HUES64 (cell line): ENCODE results near the gene ARSG.
"Not testable (repeated sequence)": the region's sequence is repeated elsewhere in the genome, so short reads cannot be mapped to it uniquely, and the experiment has no call there.

Source experiments
- H3K27ac ChIP-seq: 2 replicates; pipeline ENCODE4 v1.7.0; 2013; ENCODE audit warnings: low read depth, low read length, inconsistent platforms
- H3K27me3 ChIP-seq: 2 replicates; pipeline ENCODE4 v1.6.1; 2013; ENCODE audit warnings: mild to moderate bottlenecking, low read length; ENCODE audit not compliant: insufficient read depth
- H3K36me3 ChIP-seq: 2 replicates; pipeline ENCODE4 v1.6.1; 2013; ENCODE audit warnings: mild to moderate bottlenecking, low read length; ENCODE audit not compliant: insufficient read depth
- H3K4me1 ChIP-seq: 2 replicates; pipeline ENCODE4 v1.6.1; 2013; ENCODE audit warnings: mild to moderate bottlenecking, low read length, moderate library complexity; ENCODE audit not compliant: insufficient read depth
- H3K4me3 ChIP-seq: 2 replicates; pipeline ENCODE4 v1.5.1; 2013; ENCODE audit warnings: mild to moderate bottlenecking, low read length, moderate library complexity
- H3K9ac ChIP-seq: 2 replicates; pipeline ENCODE4 v1.6.1; 2013; ENCODE audit warnings: mild to moderate bottlenecking, low read depth, low read length
- H3K9me3 ChIP-seq: 2 replicates; pipeline ENCODE4 v1.6.1; 2013; ENCODE audit warnings: low read depth, low read length; ENCODE audit not compliant: insufficient read depth
- WGBS: fragments of 150-250, 120-280 bp; methylation state at CpG from one replicate; pipeline ENCODE4 v1.1.7; 2013; ENCODE audit warnings: missing lambda C conversion rate; 5-methylcytosine and 5-hydroxymethylcytosine counted together

ARSG gene

DNA sequence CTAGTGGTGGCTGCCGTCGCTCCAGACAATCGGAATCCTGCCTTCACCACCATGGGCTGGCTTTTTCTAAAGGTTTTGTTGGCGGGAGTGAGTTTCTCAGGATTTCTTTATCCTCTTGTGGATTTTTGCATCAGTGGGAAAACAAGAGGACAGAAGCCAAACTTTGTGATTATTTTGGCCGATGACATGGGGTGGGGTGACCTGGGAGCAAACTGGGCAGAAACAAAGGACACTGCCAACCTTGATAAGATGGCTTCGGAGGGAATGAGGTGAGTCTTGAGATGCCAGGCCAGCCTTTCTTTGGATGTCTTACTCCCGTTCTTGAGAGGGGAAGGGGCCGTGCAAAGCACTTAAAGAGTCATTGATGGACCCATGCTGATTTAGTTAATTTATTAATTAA is 16.1 kb downstream of the ARSG start:
- H3K9me3 ChIP-seq, result no peaks in the 10 kb centered on the region
- WGBS, result 96% methylated on average over 8 of the region's 8 CpGs
- no peaks in the 10 kb centered on the region for H3K27me3 ChIP-seq
- H3K27ac ChIP-seq, result no peak overlapping the region
- no peak overlapping the region for H3K9ac ChIP-seq
- peaks cover 4% of the 10 kb centered on the region for H3K4me1 ChIP-seq
- H3K36me3 ChIP-seq, result peaks cover 7% of the 10 kb centered on the region; the same call in 1 of the 2 replicates
- H3K4me3 ChIP-seq, result no peak overlapping the region

DNA sequence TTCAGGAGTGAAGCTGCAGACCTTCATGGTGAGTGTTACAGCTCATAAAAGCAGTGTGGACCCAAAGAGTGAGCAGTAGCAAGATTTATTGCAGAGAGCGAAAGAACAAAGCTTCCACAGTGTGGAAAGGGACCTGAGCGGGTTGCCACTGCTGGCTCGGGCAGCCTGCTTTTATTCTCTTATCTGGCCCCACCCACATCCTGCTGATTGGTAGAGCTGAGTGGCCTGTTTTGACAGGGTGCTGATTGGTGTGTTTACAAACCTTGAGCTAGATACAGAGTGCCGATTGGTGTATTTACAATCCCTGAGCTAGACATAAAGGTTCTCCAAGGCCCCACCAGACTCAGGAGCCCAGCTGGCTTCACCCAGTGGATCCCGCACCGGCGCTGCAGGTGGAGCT is 17.2 kb downstream of the ARSG start:
- WGBS, result 82% methylated on average over 4 of the region's 7 CpGs
- not testable (repeated sequence) for H3K9me3 ChIP-seq, H3K9ac ChIP-seq, H3K4me1 ChIP-seq, H3K36me3 ChIP-seq, H3K27ac ChIP-seq, H3K27me3 ChIP-seq, H3K4me3 ChIP-seq

DNA sequence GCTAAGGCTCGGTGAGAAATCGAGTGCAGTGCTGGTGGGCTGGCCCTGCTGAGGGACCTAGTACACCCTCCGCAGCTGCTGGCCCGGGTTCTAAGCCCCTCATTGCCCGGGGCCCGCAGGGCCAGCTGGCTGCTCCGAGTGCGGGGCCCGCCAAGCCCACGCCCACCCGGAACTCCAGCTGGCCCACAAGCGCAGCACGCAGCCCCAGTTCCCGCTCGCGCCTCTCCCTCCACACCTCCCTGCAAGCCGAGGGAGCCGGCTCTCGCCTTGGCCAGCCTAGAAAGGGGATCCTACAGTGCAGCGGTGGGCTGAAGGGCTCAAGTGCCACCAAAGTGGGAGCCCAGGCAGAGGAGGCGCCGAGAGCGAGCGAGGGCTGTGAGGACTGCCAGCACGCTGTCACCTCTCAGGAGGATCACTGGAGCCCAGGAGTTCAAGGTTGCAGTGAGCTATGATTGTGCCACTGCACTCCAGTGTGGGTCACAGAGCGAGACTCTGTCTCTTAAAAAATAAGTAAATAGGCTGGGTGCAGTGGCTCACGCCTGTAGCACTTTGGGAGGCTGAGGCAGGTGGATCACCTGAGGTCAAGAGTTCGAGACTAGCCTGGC is 17.9 kb downstream of the ARSG start:
- not testable (repeated sequence) for H3K36me3 ChIP-seq, H3K4me3 ChIP-seq, H3K9me3 ChIP-seq, H3K4me1 ChIP-seq, H3K27me3 ChIP-seq, H3K27ac ChIP-seq, H3K9ac ChIP-seq
- 95% methylated on average over 28 of the region's 28 CpGs for WGBS

DNA sequence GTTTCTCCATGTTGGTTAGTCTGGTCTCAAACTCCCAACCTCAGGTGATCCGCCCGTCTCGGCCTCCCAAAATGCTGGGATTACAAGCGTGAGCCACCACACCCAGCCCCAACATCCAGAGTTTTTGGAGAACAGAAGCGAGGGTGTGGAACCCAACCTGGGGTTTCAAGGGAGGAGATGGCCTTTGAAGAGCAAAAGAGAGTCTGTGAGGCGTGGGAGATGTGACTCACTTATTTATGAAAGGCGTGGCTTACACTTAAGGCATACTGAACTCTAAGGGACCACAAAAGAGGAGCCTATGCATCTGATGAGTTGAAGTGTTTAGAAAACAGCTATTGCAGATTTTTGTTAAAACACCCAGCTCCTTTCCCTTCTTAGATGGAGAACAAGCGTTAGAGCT is 18.9 kb downstream of the ARSG start:
- Histone ChIP-seq H3K27ac (no peak overlapping the region), H3K9ac (no peak overlapping the region), H3K36me3 (peaks cover 7% of the 10 kb centered on the region; the same call in 1 of the 2 replicates), H3K4me3 (no peak overlapping the region), H3K27me3 (no peaks in the 10 kb centered on the region), H3K9me3 (no peaks in the 10 kb centered on the region), H3K4me1 (no peaks in the 10 kb centered on the region)
- WGBS, result 92% methylated on average over 8 of the region's 8 CpGs

DNA sequence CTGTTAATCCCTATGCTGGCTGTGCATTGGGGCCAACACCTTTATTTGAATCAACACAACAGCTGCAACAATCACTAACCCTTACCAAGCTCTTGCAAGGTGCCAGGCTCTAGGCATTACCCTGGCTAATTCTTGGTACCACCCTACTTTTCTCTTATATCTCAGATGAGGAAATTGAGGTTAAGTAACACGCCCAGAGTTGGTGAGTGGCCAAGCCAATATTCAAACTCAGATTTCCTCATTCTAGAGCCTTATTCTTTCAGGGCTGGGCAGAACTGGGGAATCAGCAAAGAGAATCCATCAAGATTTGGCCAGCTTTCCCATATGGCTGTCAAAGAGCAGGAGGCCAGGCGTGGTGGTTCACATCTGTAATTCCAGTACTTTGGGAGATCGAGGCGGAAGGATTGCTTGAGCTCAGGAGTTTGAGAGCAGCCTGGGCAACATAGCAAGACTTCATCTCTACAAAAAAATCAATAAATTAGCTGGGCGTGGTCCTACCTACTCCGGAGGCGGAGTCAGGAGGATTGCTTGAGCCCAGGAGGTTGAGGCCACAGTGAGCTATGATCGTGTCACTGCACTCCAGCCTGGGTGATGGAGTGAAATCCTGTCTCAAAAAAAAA is 23.7 kb downstream of the ARSG start:
- no peaks in the 10 kb centered on the region for H3K27me3 ChIP-seq
- no peaks in the 10 kb centered on the region for H3K9me3 ChIP-seq
- no peaks in the 10 kb centered on the region for H3K36me3 ChIP-seq
- no peak overlapping the region for H3K27ac ChIP-seq
- 92% methylated on average over 8 of the region's 8 CpGs for WGBS
- no peak overlapping the region for H3K9ac ChIP-seq
- peaks cover 7% of the 10 kb centered on the region; the same call in 1 of the 2 replicates for H3K4me1 ChIP-seq
- no peak overlapping the region for H3K4me3 ChIP-seq

DNA sequence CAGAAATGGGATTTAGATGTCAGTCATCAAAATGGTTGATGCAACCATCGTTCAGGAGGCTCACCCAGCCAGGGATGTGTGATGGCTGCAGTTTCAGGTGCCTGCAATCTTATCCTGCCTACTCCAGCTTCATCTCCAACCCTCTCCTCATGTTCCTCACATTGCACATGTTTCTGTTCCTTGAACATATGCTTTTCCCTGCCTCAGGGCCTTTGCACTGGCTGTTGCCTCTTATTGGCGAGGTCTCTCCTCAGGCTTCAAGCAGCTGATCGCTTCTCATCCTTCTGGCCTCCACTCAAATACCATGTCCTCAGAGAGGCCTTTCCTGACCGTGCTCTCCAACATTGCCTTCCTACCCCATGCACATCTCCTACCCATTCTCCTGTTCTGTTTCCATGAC is 24.6 kb downstream of the ARSG start:
- 91% methylated on average over 4 of the region's 4 CpGs for WGBS
- Histone ChIP-seq H3K9ac (no peak overlapping the region), H3K27me3 (no peaks in the 10 kb centered on the region), H3K4me1 (peaks cover 11% of the 10 kb centered on the region; the same call in 1 of the 2 replicates), H3K9me3 (no peaks in the 10 kb centered on the region), H3K36me3 (no peaks in the 10 kb centered on the region), H3K4me3 (no peak overlapping the region), H3K27ac (no peak overlapping the region)

DNA sequence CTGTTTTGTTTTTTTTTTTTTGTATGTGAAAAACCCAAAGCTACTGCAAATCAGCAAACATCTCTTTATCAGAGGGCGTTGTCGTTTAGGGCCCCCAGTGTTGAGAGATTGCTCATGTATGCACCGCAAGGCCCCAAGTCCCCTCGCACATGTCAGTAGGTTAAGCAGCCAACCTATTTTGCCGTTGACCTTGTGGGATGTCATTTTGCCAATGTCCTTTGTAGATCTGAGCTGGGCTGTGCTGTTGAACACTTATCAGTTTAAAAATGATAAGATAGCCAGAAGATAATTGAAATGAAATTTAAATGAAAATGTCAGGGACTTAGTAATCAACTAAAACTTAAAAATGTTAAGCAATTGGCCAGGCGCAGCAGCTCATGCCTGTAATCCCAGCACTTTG is 26.2 kb downstream of the ARSG start:
- 95% methylated on average over 6 of the region's 6 CpGs for WGBS
- Histone ChIP-seq H3K27ac (no peak overlapping the region), H3K9ac (no peak overlapping the region), H3K36me3 (no peaks in the 10 kb centered on the region), H3K9me3 (no peaks in the 10 kb centered on the region), H3K4me1 (peaks cover 13% of the 10 kb centered on the region; the same call in 1 of the 2 replicates), H3K4me3 (no peak overlapping the region), H3K27me3 (no peaks in the 10 kb centered on the region)

DNA sequence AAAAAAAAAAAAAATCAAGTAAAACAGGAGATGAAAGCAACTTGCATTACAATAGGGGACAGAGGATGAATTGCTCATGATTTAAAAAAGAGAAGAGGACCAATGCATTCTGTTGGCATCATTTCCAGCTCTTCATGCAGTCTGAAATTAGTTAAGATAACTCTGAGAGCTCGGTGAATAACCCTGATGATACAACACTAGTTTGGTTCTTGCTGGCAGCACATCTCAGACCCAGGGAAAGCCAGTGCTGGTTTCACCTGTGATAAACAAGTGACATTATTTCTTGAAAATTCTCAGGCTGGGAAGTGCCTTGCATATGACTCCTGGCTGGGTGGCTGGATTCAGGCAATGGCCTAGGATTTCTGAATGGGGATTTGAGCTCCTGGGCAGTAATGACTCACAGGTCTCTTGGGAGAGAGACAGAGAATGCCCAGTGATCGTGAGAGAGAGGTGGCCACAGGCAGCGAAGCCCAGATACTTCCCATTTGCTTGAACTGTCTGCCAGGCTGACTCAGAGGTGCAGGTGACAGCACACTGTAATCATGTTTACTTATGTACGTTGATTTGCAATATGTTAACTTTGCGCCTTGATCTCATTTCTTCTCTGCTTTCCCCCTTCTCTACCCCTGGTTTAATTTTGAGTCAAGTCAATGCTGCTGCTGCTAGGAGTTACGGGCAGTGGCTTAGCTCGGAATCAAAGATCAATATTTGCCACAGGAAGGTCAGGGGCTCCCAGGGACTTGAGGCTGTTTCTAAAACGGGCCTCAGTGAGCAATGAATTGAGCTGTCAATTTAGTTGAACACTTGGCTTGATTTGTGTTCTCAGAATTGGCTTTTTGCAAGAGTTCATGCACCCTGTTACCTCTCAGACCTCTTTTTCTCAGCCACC is 27.1 kb downstream of the ARSG start:
- H3K27ac ChIP-seq, result no peak overlapping the region

DNA sequence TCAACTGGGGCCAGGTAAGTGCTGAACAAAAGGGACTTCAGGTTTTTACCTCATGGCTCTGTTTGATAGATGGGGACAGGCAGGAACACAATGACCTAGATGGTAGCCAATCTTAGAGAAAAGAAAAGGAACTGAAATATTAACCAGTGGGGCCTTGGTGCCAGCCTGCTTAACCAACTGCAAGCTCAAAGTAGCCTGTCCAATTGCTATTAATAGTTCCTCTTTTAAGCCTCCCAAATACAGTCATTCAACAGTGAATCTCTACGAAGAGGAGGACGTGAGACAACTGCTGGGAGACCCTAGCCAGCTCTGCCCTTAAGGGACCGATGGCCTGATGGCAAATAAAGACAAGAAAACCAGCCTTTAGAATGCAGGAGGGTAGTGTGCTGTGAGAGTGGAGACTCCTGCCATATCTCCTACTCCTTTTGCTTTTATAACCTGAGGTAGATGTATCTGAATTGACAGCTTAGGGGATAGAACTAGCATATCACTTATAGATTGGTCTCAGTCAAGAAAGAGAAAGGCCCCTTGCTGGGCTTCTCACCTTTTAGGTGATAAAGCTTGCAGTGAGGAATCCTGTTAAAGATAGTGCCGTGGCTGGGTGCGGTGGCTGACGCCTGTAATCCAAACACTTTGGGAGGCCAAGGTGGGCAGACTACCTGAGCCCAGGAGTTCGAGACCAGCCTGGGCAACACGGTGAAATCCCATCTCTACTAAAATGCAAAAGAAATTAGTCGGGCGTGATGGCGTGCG is 28.3 kb downstream of the ARSG start:
- H3K27me3 ChIP-seq, result no peaks in the 10 kb centered on the region
- 89% methylated on average over 12 of the region's 12 CpGs for WGBS
- no peaks in the 10 kb centered on the region for H3K36me3 ChIP-seq
- H3K4me3 ChIP-seq, result no peak overlapping the region
- H3K27ac ChIP-seq, result no peak overlapping the region
- H3K9me3 ChIP-seq, result no peaks in the 10 kb centered on the region
- H3K9ac ChIP-seq, result no peak overlapping the region
- H3K4me1 ChIP-seq, result peaks cover 13% of the 10 kb centered on the region; the same call in 1 of the 2 replicates

More for the DNA sequence above, 27.1 kb downstream of the ARSG start:
- H3K36me3 ChIP-seq, result no peaks in the 10 kb centered on the region
- no peaks in the 10 kb centered on the region for H3K9me3 ChIP-seq
- H3K4me1 ChIP-seq, result peaks cover 13% of the 10 kb centered on the region; the same call in 1 of the 2 replicates
- no peak overlapping the region for H3K4me3 ChIP-seq
- no peaks in the 10 kb centered on the region for H3K27me3 ChIP-seq
- no peak overlapping the region for H3K9ac ChIP-seq
- 72% methylated on average over 8 of the region's 8 CpGs for WGBS

DNA sequence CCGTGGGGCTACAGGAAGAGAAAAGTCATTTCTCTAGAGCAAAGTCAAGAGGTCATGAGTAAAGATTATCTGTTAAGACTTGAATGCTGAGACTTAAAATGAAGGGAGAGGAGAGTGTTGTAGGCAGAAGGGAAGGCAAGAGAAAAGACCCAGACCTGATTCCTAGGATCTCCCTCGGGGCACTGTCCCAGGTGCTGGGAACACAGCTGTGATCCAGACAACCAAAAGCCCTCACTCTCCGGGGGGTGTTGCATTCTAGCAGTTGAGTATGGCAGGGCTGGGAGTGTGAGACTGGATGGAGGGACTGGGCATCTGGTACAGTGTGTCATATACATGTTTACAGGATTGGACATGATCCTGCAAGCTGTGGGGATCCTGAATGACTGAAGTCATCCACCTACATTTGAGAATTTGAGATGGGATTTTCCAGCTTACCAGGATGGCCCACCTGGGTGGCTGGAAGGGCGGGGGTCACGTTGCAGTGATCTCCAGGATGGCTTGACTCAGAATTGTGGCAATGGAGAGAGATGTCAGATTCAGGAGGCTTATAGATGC is 29.1 kb downstream of the ARSG start:
- Histone ChIP-seq H3K27ac (no peak overlapping the region), H3K4me3 (no peak overlapping the region), H3K27me3 (no peaks in the 10 kb centered on the region), H3K9me3 (no peaks in the 10 kb centered on the region), H3K9ac (no peak overlapping the region), H3K36me3 (no peaks in the 10 kb centered on the region), H3K4me1 (peaks cover 13% of the 10 kb centered on the region; the same call in 1 of the 2 replicates)
- 80% methylated on average over 5 of the region's 5 CpGs for WGBS
